Thyroid gland (tissue), 4 donors: ENCODE data around the gene ADRA2B. TPM values are rescaled to one million over a fixed set of nuclear protein-coding genes. Genes with fewer than 3 reads are reported as not detected.

Source experiments
- DNase-seq, 2 donors: peaks; one replicate each; pipeline ENCODE4 v3.0.0-alpha.2; 2019
- H3K27ac ChIP-seq, 3 donors: fragments of 200-600 bp; sonication (generic); 1 replicate in 2 of 3; 2 replicates in 1 of 3; pipeline ENCODE4 v1.5.1; 2016 to 2019; ENCODE audit warnings: mild to moderate bottlenecking in 1 of 3, moderate library complexity in 1 of 3
- H3K27me3 ChIP-seq: fragments of 200-600 bp; sonication (generic); one replicate; pipeline ENCODE4 v1.5.1; 2019
- H3K36me3 ChIP-seq, 2 donors: fragments of 200-600 bp; sonication (generic); one replicate each; pipeline ENCODE4 v1.5.1; 2016 to 2019
- H3K4me1 ChIP-seq, 2 donors: fragments of 200-600 bp; sonication (generic); one replicate each; pipeline ENCODE4 v1.5.1; 2017 to 2019
- H3K4me3 ChIP-seq, 3 donors: fragments of 200-600 bp; sonication (generic); replicated peaks in 1 of 3; 1 replicate in 2 of 3; 2 replicates in 1 of 3; pipeline ENCODE4 v1.5.1; 2016; ENCODE audit warnings: mild to moderate bottlenecking in 1 of 3
- H3K9me3 ChIP-seq: fragments of 200-600 bp; sonication (generic); one replicate; pipeline ENCODE4 v1.5.1; 2017
- POLR2A ChIP-seq, 2 donors: fragments of 450-650 bp; IDR thresholded peaks; one replicate each; pipeline ENCODE4 v1.6.1; 2017; ENCODE audit warnings: antibody characterized with exemption in 2 of 2, mild to moderate bottlenecking in 2 of 2, moderate library complexity in 1 of 2
- WGBS, 2 donors: methylation state at CpG; one replicate each; pipeline ENCODE4 v1.1.5; 2017; 5-methylcytosine and 5-hydroxymethylcytosine counted together
- intact Hi-C: fragments of 100-400 bp; cut with DNase I; formaldehyde crosslinking; loops from one replicate; pipeline ENCODE4 v1.15.1; 2023
- total RNA-seq, 4 donors: library from RNA; depleted of rRNA; stranded (reverse); fragments of >200 nt; gene quantifications; one replicate each; pipeline ENCODE4 v1.2.3, GENCODE V29; 2016
- TF ChIP-seq, protein P1 (sequence below), 6 experiments: fragments of 200-600 bp in 3 of 6; fragments of 450-650 bp in 3 of 6; sonication (generic) in 3 of 6; IDR thresholded peaks; one replicate each; pipeline ENCODE4 v1.5.1; 2016 to 2019; ENCODE audit warnings: antibody characterized with exemption in 6 of 6, mild to moderate bottlenecking in 2 of 6, inconsistent platforms in 1 of 6, moderate library complexity in 1 of 6

The ADRA2B gene
- total RNA-seq, 4 donors from 2014 or later = 0.13 to 2.1 (median 1.0) TPM

DNA sequence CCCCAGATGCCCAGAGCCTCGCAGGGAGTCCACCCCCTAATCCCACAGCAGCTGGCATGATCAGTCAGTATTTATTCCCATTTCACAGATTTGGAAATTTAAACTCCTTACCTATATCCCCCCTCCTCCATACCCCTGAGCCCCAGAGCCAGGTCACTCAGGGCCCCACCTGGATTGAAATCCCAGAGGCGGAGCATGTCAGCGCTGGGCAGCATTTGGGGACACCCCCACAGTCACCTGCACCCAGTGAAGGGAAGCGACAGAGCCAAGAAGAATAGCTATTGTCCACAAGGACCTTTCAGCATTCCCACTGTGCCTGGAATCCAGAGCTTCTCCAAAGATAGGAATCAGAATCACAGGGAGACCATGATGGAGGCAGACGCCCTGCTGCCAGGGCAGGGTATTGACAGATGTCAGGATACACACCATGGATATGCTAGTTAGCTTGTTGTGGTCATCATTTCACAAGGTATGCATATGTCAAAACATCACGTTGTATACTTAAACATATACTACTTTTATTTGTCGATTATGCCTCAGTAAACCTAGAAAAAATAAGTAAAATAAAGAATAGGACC is 22.9 kb upstream of the ADRA2B start:
- no peaks in the 10 kb centered on the region for H3K27me3 ChIP-seq
- DNase-seq = no peak
- 84 to 88% methylated on average over 7 of the region's 7 CpGs for WGBS, 2 donors
- TF ChIP-seq, protein P1, sequence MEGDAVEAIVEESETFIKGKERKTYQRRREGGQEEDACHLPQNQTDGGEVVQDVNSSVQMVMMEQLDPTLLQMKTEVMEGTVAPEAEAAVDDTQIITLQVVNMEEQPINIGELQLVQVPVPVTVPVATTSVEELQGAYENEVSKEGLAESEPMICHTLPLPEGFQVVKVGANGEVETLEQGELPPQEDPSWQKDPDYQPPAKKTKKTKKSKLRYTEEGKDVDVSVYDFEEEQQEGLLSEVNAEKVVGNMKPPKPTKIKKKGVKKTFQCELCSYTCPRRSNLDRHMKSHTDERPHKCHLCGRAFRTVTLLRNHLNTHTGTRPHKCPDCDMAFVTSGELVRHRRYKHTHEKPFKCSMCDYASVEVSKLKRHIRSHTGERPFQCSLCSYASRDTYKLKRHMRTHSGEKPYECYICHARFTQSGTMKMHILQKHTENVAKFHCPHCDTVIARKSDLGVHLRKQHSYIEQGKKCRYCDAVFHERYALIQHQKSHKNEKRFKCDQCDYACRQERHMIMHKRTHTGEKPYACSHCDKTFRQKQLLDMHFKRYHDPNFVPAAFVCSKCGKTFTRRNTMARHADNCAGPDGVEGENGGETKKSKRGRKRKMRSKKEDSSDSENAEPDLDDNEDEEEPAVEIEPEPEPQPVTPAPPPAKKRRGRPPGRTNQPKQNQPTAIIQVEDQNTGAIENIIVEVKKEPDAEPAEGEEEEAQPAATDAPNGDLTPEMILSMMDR (IDR thresholded peaks at IDR 0.05) = no peak
- no peak for TF ChIP-seq POLR2A (IDR thresholded peaks at IDR 0.05)
- no peaks in the 10 kb centered on the region for H3K9me3 ChIP-seq
- H3K4me3 ChIP-seq = no peak overlapping the region
- intact Hi-C loops = loop anchor here (5.0 kb wide), 1 partner anchor 33 kb away; no protein-coding TSS in a partner anchor
- H3K27ac ChIP-seq = no peak overlapping the region
- H3K36me3 ChIP-seq = no peaks in the 10 kb centered on the region
- H3K4me1 ChIP-seq = peaks cover 1 to 2% of the 10 kb centered on the region in 2 donors

DNA sequence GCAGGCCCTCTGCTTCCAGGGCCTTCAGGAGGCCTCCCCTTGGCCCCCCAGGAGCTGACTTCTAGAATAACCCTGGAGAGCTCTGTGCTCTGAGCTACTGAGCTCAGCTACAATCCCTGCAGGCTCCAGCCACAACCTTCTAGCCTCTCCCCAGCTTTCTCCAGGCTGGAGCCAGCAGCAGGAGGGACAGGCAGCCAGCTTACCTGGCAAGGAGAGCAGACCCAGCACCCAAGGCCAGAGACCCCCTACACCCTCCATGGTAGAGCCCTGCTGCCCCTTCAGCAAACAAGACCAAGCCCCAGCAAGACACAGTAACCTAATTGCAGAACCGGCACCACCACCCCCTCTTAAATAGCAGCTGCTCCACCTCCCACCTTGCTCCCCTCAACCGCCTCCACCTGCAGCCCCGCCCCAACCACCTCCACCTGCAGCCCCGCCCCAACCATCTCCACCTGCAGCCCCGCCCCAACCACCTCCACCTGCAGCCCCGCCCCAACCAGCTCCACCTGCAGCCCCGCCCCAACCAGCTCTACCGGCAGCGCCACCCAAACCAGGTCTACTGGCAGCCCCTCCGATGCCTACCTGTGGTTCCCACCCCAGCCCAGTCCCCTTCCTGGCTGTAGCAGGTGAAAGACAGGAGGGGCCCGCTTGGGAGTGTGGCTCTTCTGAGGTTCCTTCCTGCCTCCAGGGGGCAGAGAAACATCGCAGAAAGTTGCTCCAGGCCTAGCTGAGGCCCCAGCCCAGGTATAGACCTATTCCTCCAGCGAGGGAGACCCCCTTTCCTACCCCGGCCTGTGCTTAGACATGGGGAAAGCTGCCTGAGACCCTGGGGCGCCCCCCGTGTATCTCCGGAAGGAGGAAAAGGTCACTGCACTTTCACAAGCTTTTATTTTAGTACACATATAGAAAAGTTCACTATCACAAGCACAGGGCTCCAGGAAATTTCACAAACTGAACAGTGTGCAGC is 22.1 kb upstream of the ADRA2B start, which contains the start of gene ASTL:
Gene ASTL (minus strand): TSS at position 324 of the 967 bp plus-strand sequence. CDS start 66 bp downstream, at position 258.
- intact Hi-C loops = loop anchor here (5.0 kb wide), 1 partner anchor 34 kb away; no protein-coding TSS in a partner anchor
- H3K27ac ChIP-seq = no peak within 1 kb of the TSS
- no peak within 1 kb of the TSS for H3K4me3 ChIP-seq
- no peaks in the 10 kb centered on the region for H3K27me3 ChIP-seq
- TF ChIP-seq POLR2A (IDR thresholded peaks at IDR 0.05) = no peak
- TF ChIP-seq, protein P1 (IDR thresholded peaks at IDR 0.05) = peak in 5 of 6 experiments; percentile 26 to 61 (median 53)
- H3K4me1 ChIP-seq = no peaks in the 10 kb centered on the region
- H3K9me3 ChIP-seq = no peaks in the 10 kb centered on the region
- peak; percentile 52 to 54 for DNase-seq
- WGBS, 2 donors = 9 to 14% methylated on average over 11 to 13 of the region's 17 CpGs
- H3K36me3 ChIP-seq = no peaks in the 10 kb centered on the region

DNA sequence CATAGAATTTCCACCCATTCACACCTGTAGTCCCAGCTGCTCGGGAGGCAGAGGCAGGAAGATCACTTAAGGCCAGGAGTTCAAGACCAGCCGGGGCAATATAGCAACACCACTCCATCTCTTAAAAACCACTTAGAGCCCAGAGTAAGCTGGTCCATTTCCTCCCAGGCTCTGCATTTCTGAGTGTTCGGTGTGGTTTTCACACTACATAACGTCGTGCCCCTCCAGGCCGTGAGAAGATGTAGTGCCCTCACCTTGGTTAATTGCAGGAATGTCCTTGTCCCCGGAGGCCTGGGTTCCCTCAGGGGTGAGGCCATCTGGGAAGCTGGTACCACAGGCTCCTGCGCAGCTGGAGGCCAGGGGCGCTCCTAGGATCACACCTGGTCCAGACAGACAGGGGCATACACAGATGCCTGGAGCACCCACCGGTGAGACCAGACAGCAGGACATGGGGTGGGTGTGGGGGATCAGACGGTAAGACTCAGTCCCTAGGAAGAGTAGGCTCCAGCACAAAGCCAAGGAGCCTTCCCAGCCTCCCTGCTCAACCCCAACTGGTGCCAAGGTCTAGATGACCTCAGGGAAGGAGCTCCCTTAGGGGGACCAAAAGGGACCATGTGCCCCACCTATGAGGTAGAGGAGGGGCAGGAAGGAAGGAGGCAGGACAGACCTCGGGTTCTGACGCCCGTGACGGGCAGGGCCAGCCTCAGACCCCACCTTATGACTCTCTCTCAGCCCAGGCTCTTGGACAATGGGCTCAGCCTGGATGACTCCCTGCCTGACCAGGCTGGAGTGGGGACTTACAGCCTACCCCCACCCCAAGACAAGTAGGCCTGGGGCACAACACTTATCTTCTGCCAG is 21.2 kb upstream of the ADRA2B start:
- WGBS, 2 donors = 69 to 93% methylated on average over 8 to 13 of the region's 15 CpGs
- intact Hi-C loops = loop anchor here (5.0 kb wide), 1 partner anchor 35 kb away; no protein-coding TSS in a partner anchor
- TF ChIP-seq POLR2A (IDR thresholded peaks at IDR 0.05) = no peak
- TF ChIP-seq, protein P1 (IDR thresholded peaks at IDR 0.05) = no peak

DNA sequence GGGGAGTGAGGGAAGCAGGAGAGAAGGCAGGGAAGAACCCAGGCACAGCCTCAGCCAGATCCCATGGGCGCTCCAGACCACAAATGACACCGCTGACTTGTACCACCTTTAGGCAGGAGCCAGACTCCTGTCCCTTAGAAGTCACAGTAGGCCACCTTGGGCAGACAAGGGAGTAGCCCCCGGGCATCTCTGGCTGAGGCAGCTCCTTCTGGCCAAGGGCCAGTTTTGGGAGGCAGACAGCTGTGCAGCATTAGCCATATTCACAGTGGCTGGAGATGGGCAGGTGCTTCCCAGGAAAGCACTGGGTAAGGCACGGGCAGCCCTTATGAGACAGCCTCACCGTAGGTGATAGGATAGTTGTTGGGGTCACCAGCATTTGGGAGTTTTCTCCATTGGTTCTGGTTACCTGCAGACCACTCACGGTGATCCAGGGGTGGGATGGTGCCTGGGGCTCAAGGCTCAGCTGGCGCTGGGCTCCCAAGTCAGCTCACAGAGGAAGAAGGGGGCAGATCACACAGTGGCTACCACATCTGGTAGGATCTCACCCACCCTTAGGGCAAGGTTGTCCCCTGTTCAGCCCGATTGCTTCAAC is 19.9 kb upstream of the ADRA2B start:
- TF ChIP-seq, protein P1 (IDR thresholded peaks at IDR 0.05) = no peak
- no peak for TF ChIP-seq POLR2A (IDR thresholded peaks at IDR 0.05)
- WGBS, 2 donors = 83% methylated on average over 5 to 8 of the region's 8 CpGs
- H3K27me3 ChIP-seq = no peaks in the 10 kb centered on the region
- intact Hi-C loops = loop anchor here (5.0 kb wide), 1 partner anchor 36 kb away; no protein-coding TSS in a partner anchor
- DNase-seq = no peak
- H3K4me1 ChIP-seq = no peaks in the 10 kb centered on the region
- H3K9me3 ChIP-seq = no peaks in the 10 kb centered on the region
- H3K27ac ChIP-seq = no peak overlapping the region
- H3K36me3 ChIP-seq = no peaks in the 10 kb centered on the region
- no peak overlapping the region for H3K4me3 ChIP-seq

More for the DNA sequence above, 21.2 kb upstream of the ADRA2B start:
- no peak for DNase-seq
- Histone ChIP-seq H3K36me3 (no peaks in the 10 kb centered on the region), H3K4me1 (no peaks in the 10 kb centered on the region), H3K27me3 (no peaks in the 10 kb centered on the region), H3K9me3 (no peaks in the 10 kb centered on the region), H3K27ac (no peak overlapping the region), H3K4me3 (no peak overlapping the region)
